GM12873 (cell line): ENCODE data around the gene PREB.

Experiments
- CTCF ChIP-seq: IDR thresholded peaks from 2 replicates; pipeline ENCODE4 v1.5.1; 2012; ENCODE audit warnings: low read depth, mild to moderate bottlenecking, moderate library complexity, low read length, control low read depth; ENCODE audit not compliant: insufficient read depth; ENCODE audit errors: missing control alignments

PREB gene

GRCh38 chr2:27094353-27094984 lies 40.0 kb downstream of the PREB start:
- TF ChIP-seq CTCF: no peak

GRCh38 chr2:27093430-27094352 lies 40.7 kb downstream of the PREB start:
- TF ChIP-seq CTCF: no peak

- TF ChIP-seq CTCF: no peak
Observed at GRCh38 chr2:27092696-27093429, 41.6 kb downstream of the PREB start.

- TF ChIP-seq CTCF: no peak
Observed at GRCh38 chr2:27091746-27092695, 42.4 kb downstream of the PREB start.

GRCh38 chr2:27089111-27089954 lies 45.1 kb downstream of the PREB start:
- TF ChIP-seq CTCF: no peak

GRCh38 chr2:27088634-27089033 lies 45.8 kb downstream of the PREB start:
- TF ChIP-seq CTCF: no peak
